GM12878 (cell line): ENCODE results near the gene KRT24. TPM values are rescaled to one million over a fixed set of nuclear protein-coding genes. Genes with fewer than 3 reads are reported as not detected.

Experiments used
- ATAC-seq: fragments of 200-7000 bp; cut with Tn5 transposase; 3 replicates; pipeline ENCODE4 v1.9.1; 2020; ENCODE audit warnings: mild to moderate bottlenecking, moderate library complexity
- BruUV-seq: library from RNA; stranded (reverse); fragments of 400-500 nt; replicated peaks from 2 replicates; lab custom pipeline; 2021; lab: Mats Ljungman, UMichigan
- CTCF ChIA-PET: fragments of 300-600 bp; sonication (Branson Sonifier 250); formaldehyde crosslinking; extraction: SDS; loops from one replicate; lab custom pipeline; 2021; ENCODE audit warnings: inconsistent platforms; lab: Yijun Ruan, JAX
- POLR2A ChIA-PET: fragments of 350-600 bp; formaldehyde crosslinking; extraction: SDS; loops from one replicate; lab custom pipeline; 2021; ENCODE audit warnings: inconsistent platforms; lab: Charles Lee
- RAD21 ChIA-PET: fragments of 300-600 bp; sonication (Branson Sonifier 250); formaldehyde crosslinking; loops from one replicate; lab custom pipeline; 2023; ENCODE audit warnings: antibody characterized with exemption; ENCODE audit not compliant: unreplicated experiment; lab: Charles Lee
- SMC1A ChIA-PET: fragments of 300-600 bp; sonication (Branson Sonifier 250); formaldehyde crosslinking; loops from one replicate; lab custom pipeline; 2023; ENCODE audit not compliant: unreplicated experiment, uncharacterized antibody; lab: Charles Lee
- DNase-seq: peaks from one replicate; pipeline ENCODE4 v3.0.0-alpha.2; 2011; ENCODE audit warnings: low read depth, low spot score
- FAIRE-seq: peaks from 3 replicates; lab custom pipeline; 2011; peaks lifted over from hg19 to GRCh38; lab: Jason Lieb, UNC
- H2AFZ ChIP-seq: 2 replicates; pipeline ENCODE4 v1.6.0; 2011; ENCODE audit warnings: low read depth, low read length, control low read depth; ENCODE audit not compliant: control insufficient read depth
- H3K27ac ChIP-seq: 2 replicates; pipeline ENCODE4 v1.5.1; 2011; ENCODE audit warnings: control low read depth; ENCODE audit not compliant: control insufficient read depth, insufficient read depth
- H3K27me3 ChIP-seq, 2 experiments: replicated peaks in 1 of 2; 2 replicates each; pipeline versions ENCODE4 v1.6.0 to v1.6.1; 2011; ENCODE audit warnings: low read length in 1 of 2; ENCODE audit not compliant: control insufficient read depth in 2 of 2, insufficient read depth in 2 of 2
- H3K36me3 ChIP-seq, 2 experiments: 2 replicates each; pipeline ENCODE4 v1.5.1; 2011; ENCODE audit warnings: low read length in 1 of 2; ENCODE audit not compliant: control insufficient read depth in 2 of 2, insufficient read depth in 2 of 2
- H3K4me1 ChIP-seq: 2 replicates; pipeline ENCODE4 v1.6.1; 2011; ENCODE audit warnings: mild to moderate bottlenecking, low read length, moderate library complexity, mixed read lengths; ENCODE audit not compliant: control insufficient read depth, insufficient read depth
- H3K4me2 ChIP-seq: 2 replicates; pipeline ENCODE4 v1.6.0; 2011; ENCODE audit warnings: control low read depth; ENCODE audit not compliant: control insufficient read depth, insufficient read depth
- H3K4me3 ChIP-seq: fragments of 200-600 bp; sonication (generic); 2 replicates; pipeline ENCODE4 v1.5.1; 2016
- H3K79me2 ChIP-seq: 2 replicates; pipeline ENCODE4 v1.6.0; 2011; ENCODE audit warnings: low read length; ENCODE audit not compliant: control insufficient read depth, insufficient read depth
- H3K9ac ChIP-seq: 2 replicates; pipeline ENCODE4 v1.8.0; 2011; ENCODE audit warnings: low read length, control low read depth, mixed read lengths; ENCODE audit not compliant: control insufficient read depth, insufficient read depth
- H3K9me3 ChIP-seq: replicated peaks from 3 replicates; pipeline ENCODE4 v1.5.1; 2011; ENCODE audit warnings: mild to moderate bottlenecking, low read length; ENCODE audit not compliant: control insufficient read depth, insufficient read depth
- H4K20me1 ChIP-seq: 2 replicates; pipeline ENCODE4 v1.6.0; 2011; ENCODE audit not compliant: control insufficient read depth, insufficient read depth
- CBX3 ChIP-seq: fragments of 200-600 bp; sonication (generic); IDR thresholded peaks from 2 replicates; pipeline ENCODE4 v1.6.1; 2016; ENCODE audit warnings: low read depth, borderline replicate concordance
- CREB1 ChIP-seq: IDR thresholded peaks from 2 replicates; pipeline ENCODE4 v1.6.1; 2012; ENCODE audit warnings: low read depth, mild to moderate bottlenecking, inconsistent platforms
- MEF2A ChIP-seq: IDR thresholded peaks from 2 replicates; pipeline ENCODE4 v1.6.1; 2011; ENCODE audit warnings: low read depth, mild to moderate bottlenecking, low read length, moderate library complexity; ENCODE audit not compliant: insufficient read depth
- NRF1 ChIP-seq: conservative IDR thresholded peaks from 2 replicates; pipeline ENCODE4 v1.6.1; 2011; ENCODE audit warnings: mild to moderate bottlenecking, low read depth, low read length, improper control_type of control experiment
- POLR2A ChIP-seq: IDR thresholded peaks from 2 replicates; pipeline ENCODE4 v1.6.1; 2011; ENCODE audit warnings: low read depth, mild to moderate bottlenecking, low read length
- RFX5 ChIP-seq: IDR thresholded peaks from 2 replicates; pipeline ENCODE4 v1.6.1; 2011; ENCODE audit warnings: low read depth, low read length, improper control_type of control experiment
- SIN3A ChIP-seq: IDR thresholded peaks from 2 replicates; pipeline ENCODE4 v1.6.1; 2012; ENCODE audit warnings: low read depth, low read length, improper control_type of control experiment
- SMAD1 ChIP-seq: fragments of 450-650 bp; IDR thresholded peaks from 2 replicates; pipeline ENCODE4 v1.6.1; 2018; ENCODE audit warnings: mild to moderate bottlenecking, low read depth; ENCODE audit not compliant: partially characterized antibody
- SPI1 ChIP-seq: IDR thresholded peaks from 2 replicates; pipeline ENCODE4 v1.6.1; 2011; ENCODE audit warnings: low read depth, mild to moderate bottlenecking, low read length, moderate library complexity, borderline replicate concordance; ENCODE audit not compliant: insufficient read depth
- SREBF2 ChIP-seq: IDR thresholded peaks from 2 replicates; pipeline ENCODE4 v1.6.1; 2012; ENCODE audit warnings: mild to moderate bottlenecking, low read length
- WRNIP1 ChIP-seq: IDR thresholded peaks from 2 replicates; pipeline ENCODE4 v1.6.1; 2011; ENCODE audit warnings: low read depth, low read length, improper control_type of control experiment, borderline replicate concordance
- YBX1 ChIP-seq: fragments of 450-650 bp; IDR thresholded peaks from 2 replicates; pipeline ENCODE4 v1.6.1; 2016; ENCODE audit warnings: antibody characterized with exemption
- ZNF384 ChIP-seq: IDR thresholded peaks from 2 replicates; pipeline ENCODE4 v1.6.1; 2012; ENCODE audit warnings: low read depth, mild to moderate bottlenecking, low read length, improper control_type of control experiment, borderline replicate concordance
- WGBS: methylation state at CpG from one replicate; pipeline ENCODE4 v1.1.6; 2016; ENCODE audit warnings: low lambda C conversion rate; ENCODE audit not compliant: insufficient replicate concordance, insufficient coverage; ENCODE audit errors: missing lambda C conversion rate; 5-methylcytosine and 5-hydroxymethylcytosine counted together
- in situ Hi-C: fragments of 300-500 bp; cut with MboI; formaldehyde crosslinking; loops from 9 replicates; pipeline ENCODE4 v1.14.3; 2018; ENCODE audit warnings: mixed read lengths
- intact Hi-C: fragments of 100-400 bp; cut with micrococcal nuclease; formaldehyde crosslinking; loops from one replicate; pipeline ENCODE4 v1.14.2; 2022; ENCODE audit not compliant: unreplicated experiment
- polyA plus RNA-seq, 11 experiments: library from polyadenylated mRNA; depleted of rRNA in 4 of 11; unstranded in 6 of 11; stranded (reverse) in 5 of 11; fragments of >200 nt; fragmentation: Nextera tagmentation in 4 of 11; fragmentation: Illumina TruSeq in 1 of 11; extraction: Ambion mirVana in 4 of 11; extraction: Trizol in 1 of 11; gene quantifications; 1 replicate in 1 of 11; 2 replicates in 10 of 11; pipeline versions ENCODE4 v1.2.1 to v1.2.3, GENCODE V29; 2011 to 2016; ENCODE audit warnings: inconsistent platforms in 2 of 11, missing spikeins in 2 of 11, low read depth in 1 of 11
- total RNA-seq, 4 experiments: library from RNA; depleted of rRNA in 3 of 4; stranded (reverse); fragments of >200 nt in 3 of 4; fragmentation: Illumina TruSeq in 1 of 4; extraction: Trizol in 1 of 4; gene quantifications; 2 replicates each; pipeline versions ENCODE4 v1.2.1 to v1.2.3, GENCODE V29; 2013 to 2021
- TF ChIP-seq, protein P1 (sequence below): IDR thresholded peaks from 2 replicates; pipeline ENCODE4 v1.6.1; 2012; ENCODE audit warnings: low read length, inconsistent platforms
- TF ChIP-seq, protein P2 (sequence below): fragments of 450-650 bp; IDR thresholded peaks from 2 replicates; pipeline ENCODE4 v1.6.1; 2017; ENCODE audit warnings: low read depth, mild to moderate bottlenecking, moderate library complexity
- TF ChIP-seq, protein P3 (sequence below): fragments of 450-650 bp; IDR thresholded peaks from 2 replicates; pipeline ENCODE4 v1.6.1; 2016; ENCODE audit warnings: mild to moderate bottlenecking
- TF ChIP-seq, protein P4 (sequence below): IDR thresholded peaks from 2 replicates; pipeline ENCODE4 v1.6.1; 2012; ENCODE audit warnings: low read depth, low read length, improper control_type of control experiment
- TF ChIP-seq, protein P5 (sequence below): IDR thresholded peaks from 2 replicates; pipeline ENCODE4 v1.6.1; 2012; ENCODE audit warnings: low read depth, low read length, improper control_type of control experiment
- TF ChIP-seq, protein P6 (sequence below): fragments of 450-650 bp; IDR thresholded peaks from 2 replicates; pipeline ENCODE4 v1.6.1; 2017; ENCODE audit warnings: borderline replicate concordance

The KRT24 gene
- total and polyA plus RNA-seq, 10 of the 15 experiments (the other 5 are each of a cell fraction or from before 2014, with no cell fraction given): not detected

DNA sequence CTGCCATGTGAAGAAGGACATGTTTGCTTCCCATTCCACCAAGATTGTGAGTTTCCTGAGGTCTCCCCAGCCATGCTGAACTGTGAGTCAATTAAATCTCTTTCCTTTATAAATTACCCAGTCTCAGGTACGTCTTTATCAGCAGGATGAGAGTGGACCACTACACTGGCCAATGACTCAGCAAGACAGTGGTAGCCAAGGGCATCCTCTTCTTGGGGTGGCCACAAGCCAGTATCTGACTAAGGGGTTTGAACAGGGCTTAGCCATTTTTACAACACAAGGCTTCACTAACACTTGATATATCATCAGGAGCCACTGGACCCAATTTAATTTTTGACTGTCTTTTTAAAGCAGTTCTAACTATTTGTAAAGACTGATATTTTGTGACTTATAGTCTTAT lies 21.1 kb upstream of the KRT24 start:
- no TSS peak for BruUV-seq
- no peak for FAIRE-seq
- RAD21 ChIA-PET: no interaction called here
- TF ChIP-seq SIN3A: no peak
- no peak for TF ChIP-seq ZNF384
- TF ChIP-seq, protein P1, sequence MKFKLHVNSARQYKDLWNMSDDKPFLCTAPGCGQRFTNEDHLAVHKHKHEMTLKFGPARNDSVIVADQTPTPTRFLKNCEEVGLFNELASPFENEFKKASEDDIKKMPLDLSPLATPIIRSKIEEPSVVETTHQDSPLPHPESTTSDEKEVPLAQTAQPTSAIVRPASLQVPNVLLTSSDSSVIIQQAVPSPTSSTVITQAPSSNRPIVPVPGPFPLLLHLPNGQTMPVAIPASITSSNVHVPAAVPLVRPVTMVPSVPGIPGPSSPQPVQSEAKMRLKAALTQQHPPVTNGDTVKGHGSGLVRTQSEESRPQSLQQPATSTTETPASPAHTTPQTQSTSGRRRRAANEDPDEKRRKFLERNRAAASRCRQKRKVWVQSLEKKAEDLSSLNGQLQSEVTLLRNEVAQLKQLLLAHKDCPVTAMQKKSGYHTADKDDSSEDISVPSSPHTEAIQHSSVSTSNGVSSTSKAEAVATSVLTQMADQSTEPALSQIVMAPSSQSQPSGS: no peak
- TF ChIP-seq WRNIP1: no peak
- no peak for TF ChIP-seq SPI1
- no peak for TF ChIP-seq MEF2A
- TF ChIP-seq SMAD1: no peak
- TF ChIP-seq, protein P2, sequence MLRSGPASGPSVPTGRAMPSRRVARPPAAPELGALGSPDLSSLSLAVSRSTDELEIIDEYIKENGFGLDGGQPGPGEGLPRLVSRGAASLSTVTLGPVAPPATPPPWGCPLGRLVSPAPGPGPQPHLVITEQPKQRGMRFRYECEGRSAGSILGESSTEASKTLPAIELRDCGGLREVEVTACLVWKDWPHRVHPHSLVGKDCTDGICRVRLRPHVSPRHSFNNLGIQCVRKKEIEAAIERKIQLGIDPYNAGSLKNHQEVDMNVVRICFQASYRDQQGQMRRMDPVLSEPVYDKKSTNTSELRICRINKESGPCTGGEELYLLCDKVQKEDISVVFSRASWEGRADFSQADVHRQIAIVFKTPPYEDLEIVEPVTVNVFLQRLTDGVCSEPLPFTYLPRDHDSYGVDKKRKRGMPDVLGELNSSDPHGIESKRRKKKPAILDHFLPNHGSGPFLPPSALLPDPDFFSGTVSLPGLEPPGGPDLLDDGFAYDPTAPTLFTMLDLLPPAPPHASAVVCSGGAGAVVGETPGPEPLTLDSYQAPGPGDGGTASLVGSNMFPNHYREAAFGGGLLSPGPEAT: no peak
- TF ChIP-seq, protein P3, sequence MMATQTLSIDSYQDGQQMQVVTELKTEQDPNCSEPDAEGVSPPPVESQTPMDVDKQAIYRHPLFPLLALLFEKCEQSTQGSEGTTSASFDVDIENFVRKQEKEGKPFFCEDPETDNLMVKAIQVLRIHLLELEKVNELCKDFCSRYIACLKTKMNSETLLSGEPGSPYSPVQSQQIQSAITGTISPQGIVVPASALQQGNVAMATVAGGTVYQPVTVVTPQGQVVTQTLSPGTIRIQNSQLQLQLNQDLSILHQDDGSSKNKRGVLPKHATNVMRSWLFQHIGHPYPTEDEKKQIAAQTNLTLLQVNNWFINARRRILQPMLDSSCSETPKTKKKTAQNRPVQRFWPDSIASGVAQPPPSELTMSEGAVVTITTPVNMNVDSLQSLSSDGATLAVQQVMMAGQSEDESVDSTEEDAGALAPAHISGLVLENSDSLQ: no peak
- no peak for TF ChIP-seq NRF1
- TF ChIP-seq, protein P4, sequence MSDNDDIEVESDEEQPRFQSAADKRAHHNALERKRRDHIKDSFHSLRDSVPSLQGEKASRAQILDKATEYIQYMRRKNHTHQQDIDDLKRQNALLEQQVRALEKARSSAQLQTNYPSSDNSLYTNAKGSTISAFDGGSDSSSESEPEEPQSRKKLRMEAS: no peak
- TF ChIP-seq CREB1: no peak
- TF ChIP-seq, protein P5, sequence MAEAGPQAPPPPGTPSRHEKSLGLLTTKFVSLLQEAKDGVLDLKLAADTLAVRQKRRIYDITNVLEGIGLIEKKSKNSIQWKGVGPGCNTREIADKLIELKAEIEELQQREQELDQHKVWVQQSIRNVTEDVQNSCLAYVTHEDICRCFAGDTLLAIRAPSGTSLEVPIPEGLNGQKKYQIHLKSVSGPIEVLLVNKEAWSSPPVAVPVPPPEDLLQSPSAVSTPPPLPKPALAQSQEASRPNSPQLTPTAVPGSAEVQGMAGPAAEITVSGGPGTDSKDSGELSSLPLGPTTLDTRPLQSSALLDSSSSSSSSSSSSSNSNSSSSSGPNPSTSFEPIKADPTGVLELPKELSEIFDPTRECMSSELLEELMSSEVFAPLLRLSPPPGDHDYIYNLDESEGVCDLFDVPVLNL: no peak
- TF ChIP-seq, protein P6, sequence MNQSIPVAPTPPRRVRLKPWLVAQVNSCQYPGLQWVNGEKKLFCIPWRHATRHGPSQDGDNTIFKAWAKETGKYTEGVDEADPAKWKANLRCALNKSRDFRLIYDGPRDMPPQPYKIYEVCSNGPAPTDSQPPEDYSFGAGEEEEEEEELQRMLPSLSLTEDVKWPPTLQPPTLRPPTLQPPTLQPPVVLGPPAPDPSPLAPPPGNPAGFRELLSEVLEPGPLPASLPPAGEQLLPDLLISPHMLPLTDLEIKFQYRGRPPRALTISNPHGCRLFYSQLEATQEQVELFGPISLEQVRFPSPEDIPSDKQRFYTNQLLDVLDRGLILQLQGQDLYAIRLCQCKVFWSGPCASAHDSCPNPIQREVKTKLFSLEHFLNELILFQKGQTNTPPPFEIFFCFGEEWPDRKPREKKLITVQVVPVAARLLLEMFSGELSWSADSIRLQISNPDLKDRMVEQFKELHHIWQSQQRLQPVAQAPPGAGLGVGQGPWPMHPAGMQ: no peak
- TF ChIP-seq CBX3: no peak
- no peak for TF ChIP-seq POLR2A
- no peak for TF ChIP-seq SREBF2
- TF ChIP-seq RFX5: no peak
- TF ChIP-seq YBX1: no peak

More for the DNA sequence above, 21.1 kb upstream of the KRT24 start:
- ATAC-seq (no peak), DNase-seq (no peak)
- ChIA-PET CTCF (no interaction called here), POLR2A (no interaction called here), SMC1A (interaction anchor here (1.3 kb wide), 1 partner anchor 84 kb away, joined by 3 read pairs; no protein-coding TSS in a partner anchor)
- Histone ChIP-seq H3K9ac (no peak overlapping the region), H3K9me3 (no peaks in the 10 kb centered on the region; the same call in 1 of the 3 replicates), H3K27me3 (peaks cover 0 to 3% of the 10 kb centered on the region in 2 experiments; a peak in 2 of 4 replicates), H2AFZ (no peak overlapping the region), H3K4me2 (no peak overlapping the region), H3K27ac (no peak overlapping the region), H3K79me2 (no peaks in the 10 kb centered on the region), H3K4me1 (peaks cover 3% of the 10 kb centered on the region; the same call in 1 of the 2 replicates), H3K36me3 (no peaks in the 10 kb centered on the region), H4K20me1 (no peaks in the 10 kb centered on the region), H3K4me3 (no peak overlapping the region)
- 0% methylated on average over 1 of the region's 1 CpG for WGBS
- intact Hi-C loops: loop anchor here (5.0 to 10.0 kb wide), 3 partner anchors 77 to 160 kb away; partner anchors contain the start of genes CCR7 and SMARCE1
- in situ Hi-C loops: no loop called here
